Measurements from ENCODE around the gene CRELD1. TPM values are rescaled to one million over a fixed set of nuclear protein-coding genes. Genes with fewer than 3 reads are reported as not detected.
A peak's percentile ranks its signal among the peaks of the same experiment; 100 is the strongest.

Gene CRELD1
- total RNA-seq, 1 donor: 7.6 TPM

DNA sequence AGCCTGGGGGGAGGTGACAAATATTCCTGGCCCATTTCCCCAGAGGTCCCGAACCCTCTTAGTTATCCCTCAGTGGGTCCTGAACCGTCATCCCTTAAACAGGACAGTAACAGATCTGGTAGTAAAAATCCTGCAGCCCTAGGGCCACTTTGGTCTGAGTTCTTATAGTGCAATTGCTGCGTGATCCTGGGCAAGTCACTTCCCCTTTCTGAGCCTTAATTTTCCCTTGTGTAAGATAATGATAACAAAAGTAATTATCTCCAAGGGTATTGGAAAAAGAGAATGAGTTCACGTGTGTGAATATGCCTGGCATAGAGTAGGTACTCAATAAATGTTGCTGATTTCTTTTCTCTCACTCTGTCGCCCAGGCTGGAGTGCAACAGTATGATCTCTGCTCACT lies 46.2 kb upstream of the CRELD1 start:
- no peak overlapping the region for H3K4me2 ChIP-seq (ENCODE audit: insufficient read depth, low read length)
- H3K4me1 ChIP-seq (ENCODE audit: insufficient read depth, low read length): peaks cover 21% of the 10 kb centered on the region
- no peak for DNase-seq (ENCODE audit: insufficient read length, low spot score, missing footprints)
- H3K9me3 ChIP-seq (ENCODE audit: low read depth, low read length): no peaks in the 10 kb centered on the region
- H3K36me3 ChIP-seq (ENCODE audit: insufficient read depth, low read length): peaks cover 3% of the 10 kb centered on the region
- no peak overlapping the region for H3K27ac ChIP-seq (ENCODE audit: low read depth, low read length)
- H2AFZ ChIP-seq (ENCODE audit: low read length): no peak overlapping the region
- H4K20me1 ChIP-seq (ENCODE audit: insufficient read depth, low read length): no peaks in the 10 kb centered on the region
- TF ChIP-seq CTCF (IDR thresholded peaks at IDR 0.05; ENCODE audit: extremely low read depth, low read depth, low read length): no peak
- H3K4me3 ChIP-seq (ENCODE audit: insufficient read depth, low read length): no peak overlapping the region
- H3K27me3 ChIP-seq (ENCODE audit: insufficient read depth, low read length): no peaks in the 10 kb centered on the region
- peaks cover 18% of the 10 kb centered on the region for H3K79me2 ChIP-seq (ENCODE audit: insufficient read depth, low read length)

GRCh38 chr3:9888540-9888939 lies 45.1 kb upstream of the CRELD1 start:
- no peak for TF ChIP-seq CTCF (IDR thresholded peaks at IDR 0.05; ENCODE audit: extremely low read depth, low read depth, low read length)
- H3K4me1 ChIP-seq (ENCODE audit: insufficient read depth, low read length): peaks cover 25% of the 10 kb centered on the region
- peaks cover 26% of the 10 kb centered on the region for H3K79me2 ChIP-seq (ENCODE audit: insufficient read depth, low read length)
- no peaks in the 10 kb centered on the region for H3K9me3 ChIP-seq (ENCODE audit: low read depth, low read length)
- no peak overlapping the region for H3K4me2 ChIP-seq (ENCODE audit: insufficient read depth, low read length)
- no peak overlapping the region for H3K27ac ChIP-seq (ENCODE audit: low read depth, low read length)
- no peak for DNase-seq (ENCODE audit: insufficient read length, low spot score, missing footprints)
- H2AFZ ChIP-seq (ENCODE audit: low read length): no peak overlapping the region
- peaks cover 12% of the 10 kb centered on the region for H3K36me3 ChIP-seq (ENCODE audit: insufficient read depth, low read length)
- no peak overlapping the region for H3K4me3 ChIP-seq (ENCODE audit: insufficient read depth, low read length)
- H3K27me3 ChIP-seq (ENCODE audit: insufficient read depth, low read length): no peaks in the 10 kb centered on the region
- H4K20me1 ChIP-seq (ENCODE audit: insufficient read depth, low read length): peaks cover 2% of the 10 kb centered on the region

DNA sequence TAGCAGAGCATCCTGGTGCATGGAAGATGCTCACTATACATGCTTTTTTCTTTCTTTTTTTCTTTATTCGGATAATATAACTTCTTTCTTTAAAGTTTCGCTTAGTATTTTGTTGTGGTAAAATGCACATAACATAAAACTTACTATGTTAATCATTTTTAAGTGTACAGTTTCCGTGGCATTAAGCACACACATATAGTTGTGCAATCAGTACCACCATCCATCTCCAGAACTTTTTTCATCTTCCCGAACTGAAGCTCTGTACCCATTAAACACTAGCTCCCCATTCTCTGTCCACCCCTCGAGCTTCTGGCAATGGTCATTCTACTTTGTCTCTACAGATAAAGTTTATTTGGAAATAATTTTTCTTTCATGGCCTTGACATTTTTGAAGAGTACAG lies 44.2 kb upstream of the CRELD1 start:
- no peak for TF ChIP-seq CTCF (IDR thresholded peaks at IDR 0.05; ENCODE audit: extremely low read depth, low read depth, low read length)
- Histone ChIP-seq H2AFZ (ENCODE audit: low read length) (no peak overlapping the region), H3K4me1 (ENCODE audit: insufficient read depth, low read length) (peaks cover 26% of the 10 kb centered on the region), H3K27me3 (ENCODE audit: insufficient read depth, low read length) (no peaks in the 10 kb centered on the region), H3K4me3 (ENCODE audit: insufficient read depth, low read length) (no peak overlapping the region), H3K4me2 (ENCODE audit: insufficient read depth, low read length) (no peak overlapping the region), H3K27ac (ENCODE audit: low read depth, low read length) (no peak overlapping the region), H4K20me1 (ENCODE audit: insufficient read depth, low read length) (peaks cover 2% of the 10 kb centered on the region), H3K9me3 (ENCODE audit: low read depth, low read length) (no peaks in the 10 kb centered on the region), H3K79me2 (ENCODE audit: insufficient read depth, low read length) (peaks cover 26% of the 10 kb centered on the region), H3K36me3 (ENCODE audit: insufficient read depth, low read length) (peaks cover 12% of the 10 kb centered on the region)
- no peak for DNase-seq (ENCODE audit: insufficient read length, low spot score, missing footprints)

GRCh38 chr3:9890249-9891071 lies 43.2 kb upstream of the CRELD1 start, which contains the start of gene JAGN1:
Gene JAGN1, plus strand, starts transcription at chr3:9890610. Its CDS starts 113 bp downstream, at chr3:9890723.
- peaks cover 12% of the 10 kb centered on the region for H3K36me3 ChIP-seq (ENCODE audit: insufficient read depth, low read length)
- peaks cover 21% of the 10 kb centered on the region for H3K4me1 ChIP-seq (ENCODE audit: insufficient read depth, low read length)
- H4K20me1 ChIP-seq (ENCODE audit: insufficient read depth, low read length): peaks cover 2% of the 10 kb centered on the region
- TF ChIP-seq CTCF (IDR thresholded peaks at IDR 0.05; ENCODE audit: extremely low read depth, low read depth, low read length): no peak
- peak; percentile 95 for DNase-seq (ENCODE audit: insufficient read length, low spot score, missing footprints)
- peak within 1 kb of the TSS; percentile 97 for H2AFZ ChIP-seq (ENCODE audit: low read length)
- H3K9me3 ChIP-seq (ENCODE audit: low read depth, low read length): no peaks in the 10 kb centered on the region
- H3K79me2 ChIP-seq (ENCODE audit: insufficient read depth, low read length): peaks cover 29% of the 10 kb centered on the region
- H3K27me3 ChIP-seq (ENCODE audit: insufficient read depth, low read length): no peaks in the 10 kb centered on the region
- peak within 1 kb of the TSS; percentile 79 for H3K4me2 ChIP-seq (ENCODE audit: insufficient read depth, low read length)
- H3K4me3 ChIP-seq (ENCODE audit: insufficient read depth, low read length): peak within 1 kb of the TSS; percentile 92
- H3K27ac ChIP-seq (ENCODE audit: low read depth, low read length): peak within 1 kb of the TSS; percentile 91
